DMS114 treated with DMSO at 0.1 percent for 48 hours (cell line): ENCODE results near the gene COPA.

Experiments used
- DNase-seq: peaks from one replicate; lab custom pipeline; 2025; ENCODE audit not compliant: unreplicated experiment; lab: John Stamatoyannopoulos, UW

The COPA gene

DNA sequence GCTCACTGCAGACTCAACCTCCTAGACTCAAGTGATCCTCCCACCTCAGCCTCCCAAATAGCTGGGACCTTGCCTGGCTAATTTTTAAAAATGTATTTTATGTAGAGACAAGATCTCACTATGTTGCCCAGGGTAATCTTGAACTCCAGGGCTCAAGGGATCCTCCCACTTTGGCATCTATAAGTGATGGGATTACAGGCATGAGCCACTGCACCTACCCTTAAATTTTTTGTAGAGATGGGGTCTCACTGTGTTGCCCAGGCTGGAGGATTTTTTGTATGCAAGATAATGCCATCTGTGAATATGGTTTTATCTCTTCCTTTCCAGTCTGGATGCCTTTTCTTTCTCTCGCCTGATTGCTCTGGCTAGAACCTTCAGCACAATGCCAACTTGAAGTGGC, 72.0 kb downstream of the COPA start:
- no peak for DNase-seq

GRCh38 chr1:160267284-160267991, 75.6 kb downstream of the COPA start:
- DNase-seq = no peak

GRCh38 chr1:160264795-160265307, 78.2 kb downstream of the COPA start:
- no peak for DNase-seq

DNA sequence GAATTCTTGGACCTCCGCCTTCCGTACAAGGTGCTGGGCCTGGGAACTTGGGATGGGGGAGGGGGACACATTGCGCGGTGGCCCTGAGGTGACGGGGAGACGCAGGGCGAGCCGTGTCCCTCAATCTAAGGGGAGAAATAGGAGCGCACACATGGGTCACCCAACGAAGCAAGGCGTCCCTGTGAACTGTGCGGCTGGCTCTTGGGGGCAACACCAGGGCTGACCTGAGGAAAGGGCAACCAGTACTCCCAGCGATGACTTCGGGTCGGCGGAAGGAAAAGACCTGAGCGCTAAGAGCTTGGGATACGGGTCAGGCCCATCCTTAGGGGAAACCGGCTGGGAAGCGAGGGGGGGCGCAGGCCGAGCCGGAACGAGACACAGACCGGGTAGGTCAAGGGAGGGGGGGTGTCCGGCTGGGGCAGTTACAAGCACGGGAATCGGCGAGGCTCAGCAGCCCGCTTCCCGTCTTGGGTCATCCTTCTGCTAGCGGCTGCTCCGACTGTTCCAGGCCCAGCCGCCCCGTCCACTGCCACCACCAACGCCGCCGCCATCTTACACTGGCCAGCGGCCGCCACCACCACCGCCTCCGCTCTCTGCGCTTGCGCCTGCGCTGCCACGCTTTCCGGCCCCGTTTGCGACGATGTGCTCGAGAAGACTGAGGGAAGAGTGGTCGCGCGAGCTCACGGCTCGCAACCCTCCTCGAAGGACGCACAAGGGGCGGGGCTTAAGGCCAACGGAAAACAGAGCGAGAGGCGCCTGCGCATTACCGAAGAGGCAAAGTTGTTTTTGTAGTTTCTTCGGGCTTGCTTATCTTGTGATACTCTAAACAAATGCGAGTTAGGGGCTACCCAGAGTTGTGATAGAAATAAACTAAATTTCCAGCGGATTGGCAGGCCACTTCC, 80.9 kb downstream of the COPA start, which contains the start of gene DCAF8:
Gene DCAF8, minus strand, starts transcription at position 657 of the 902 bp plus-strand sequence. CDS start 18,541 bp downstream, outside the sequence.
- DNase-seq = peak; percentile 99

DNA sequence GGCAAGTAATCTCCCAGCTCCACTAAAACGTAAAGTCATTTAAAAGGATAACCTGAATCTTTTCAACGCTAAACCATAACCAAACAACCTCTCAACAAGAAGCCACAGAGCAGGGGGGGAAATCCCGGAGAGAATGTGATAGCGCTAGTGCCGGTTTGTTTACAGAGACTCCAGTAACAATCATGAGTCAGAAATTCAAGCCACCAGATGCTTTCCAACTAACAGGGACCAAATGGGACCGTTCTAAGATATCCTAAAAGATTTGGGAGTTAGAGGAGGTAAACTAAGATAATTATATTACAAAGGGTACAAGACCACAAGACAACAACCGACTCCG, 81.5 kb downstream of the COPA start:
- DNase-seq = peak; percentile 64

- peak; percentile 53 for DNase-seq
Measured at GRCh38 chr1:160260406-160261382, 82.4 kb downstream of the COPA start.

DNA sequence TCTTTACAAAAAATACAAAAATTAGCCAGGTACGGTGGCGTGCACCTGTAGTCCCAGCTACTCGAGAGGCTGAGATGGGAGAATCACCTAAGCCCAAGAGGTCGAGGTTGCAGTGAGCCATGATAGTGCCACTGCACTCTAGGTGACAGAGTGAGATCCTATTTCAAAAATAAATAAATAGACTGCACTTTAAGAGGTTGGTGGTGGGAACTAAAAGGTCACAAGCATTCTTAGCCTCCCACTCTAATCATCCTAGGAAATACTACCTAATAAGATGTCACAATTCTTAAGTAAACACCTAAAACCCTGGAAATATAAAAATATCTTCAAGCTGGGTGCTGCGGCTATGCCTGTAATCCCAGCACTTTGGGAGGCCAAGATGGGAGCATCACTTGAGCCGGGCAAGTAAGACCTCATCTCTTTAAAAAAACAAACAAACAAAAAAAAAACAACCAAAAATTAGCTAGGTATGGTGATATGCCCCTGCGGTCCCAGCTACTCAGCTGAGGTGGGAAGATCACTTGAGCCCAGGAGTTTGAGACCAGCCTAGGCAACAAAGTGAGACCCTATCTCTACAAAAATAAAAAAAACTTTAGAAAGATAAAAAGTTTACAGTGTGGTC, 84.8 kb downstream of the COPA start:
- DNase-seq = no peak

DNA sequence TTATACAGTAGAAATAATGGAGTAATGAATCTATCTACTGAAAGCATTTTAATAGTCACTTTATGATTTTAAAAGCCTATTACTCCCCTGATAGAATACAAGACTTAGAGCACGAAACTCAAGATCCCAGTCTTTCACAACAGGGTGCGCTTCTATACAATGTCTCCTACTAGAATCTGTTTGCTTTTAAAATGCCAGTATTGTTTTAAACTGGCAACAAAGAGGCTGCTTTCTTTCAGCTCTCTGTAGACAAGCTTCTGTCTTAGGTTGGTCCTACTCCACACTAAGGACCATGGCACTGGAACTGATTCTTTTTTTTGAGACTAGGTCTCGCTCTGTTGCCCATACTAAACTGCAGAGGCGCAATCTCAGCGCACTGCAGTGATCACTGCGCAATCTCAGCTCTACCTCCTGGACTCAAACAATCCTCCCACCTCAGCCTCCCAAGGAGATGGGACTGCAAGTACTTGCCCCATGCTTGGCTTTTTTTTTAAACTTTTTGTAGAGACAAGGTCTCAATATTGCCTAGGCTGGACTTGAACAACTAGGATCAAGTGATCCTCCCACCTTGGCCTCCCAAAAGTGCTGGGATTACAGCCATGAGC, 85.5 kb downstream of the COPA start:
- DNase-seq = no peak

GRCh38 chr1:160256396-160257046, 86.5 kb downstream of the COPA start:
- DNase-seq = no peak

- DNase-seq = no peak
Measured at GRCh38 chr1:160255781-160256300, 87.2 kb downstream of the COPA start.

- peak; percentile 68 for DNase-seq
Measured at GRCh38 chr1:160251687-160252526, 91.1 kb downstream of the COPA start.

GRCh38 chr1:160251011-160251410, 92.0 kb downstream of the COPA start:
- DNase-seq = no peak

- no peak for DNase-seq
Measured at GRCh38 chr1:160247053-160247452, 96.0 kb downstream of the COPA start.

DNA sequence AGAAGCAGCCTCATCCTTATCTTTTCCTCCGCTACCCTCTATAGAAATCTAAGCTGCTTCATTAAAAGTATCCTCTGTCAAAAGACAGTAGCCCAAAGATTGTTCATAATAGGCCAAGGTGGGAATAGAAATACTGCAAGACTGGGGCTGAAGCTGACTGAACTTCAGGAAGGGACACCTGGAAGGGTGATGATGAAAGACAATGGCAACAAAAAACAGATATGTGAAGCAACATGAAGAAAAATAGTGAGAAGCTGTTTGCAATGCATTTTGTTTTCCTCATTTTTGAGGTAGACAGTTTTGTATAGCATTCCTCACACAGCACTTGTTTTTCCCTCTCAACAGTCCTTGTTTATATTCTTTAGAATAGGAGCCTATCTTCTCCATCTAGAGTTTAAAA, 97.6 kb downstream of the COPA start:
- no peak for DNase-seq

DNA sequence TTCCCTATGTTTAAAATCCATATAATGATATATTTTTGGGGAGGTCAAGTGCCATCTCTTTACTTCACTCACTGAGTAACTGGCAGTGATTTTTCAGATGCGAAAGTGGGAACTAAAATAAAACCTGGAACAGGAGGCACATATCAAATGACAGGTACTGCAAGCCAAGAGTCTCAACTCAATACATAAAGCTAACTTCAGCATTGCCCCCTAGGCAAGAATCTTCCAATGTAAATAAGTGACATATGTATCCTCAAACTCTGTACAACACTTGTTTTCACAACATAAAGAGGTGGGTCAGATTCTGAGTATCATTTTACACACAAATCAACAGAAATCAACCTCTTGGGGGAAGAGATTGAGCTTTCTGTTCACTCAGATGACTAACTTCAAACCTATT, 98.8 kb downstream of the COPA start:
- DNase-seq = no peak

GRCh38 chr1:160243767-160244166, 99.3 kb downstream of the COPA start:
- no peak for DNase-seq

- DNase-seq = no peak
Measured at GRCh38 chr1:160239582-160240299, 103.3 kb downstream of the COPA start.
